DLD1 (cell line): Measurements from ENCODE around the gene ZMIZ1.

Source experiments
- in situ Hi-C: cut with HindIII; loops from 2 replicates; pipeline ENCODE4 v1.10.0; 2017; ENCODE audit warnings: low sequenced_read_pairs

Gene ZMIZ1

DNA sequence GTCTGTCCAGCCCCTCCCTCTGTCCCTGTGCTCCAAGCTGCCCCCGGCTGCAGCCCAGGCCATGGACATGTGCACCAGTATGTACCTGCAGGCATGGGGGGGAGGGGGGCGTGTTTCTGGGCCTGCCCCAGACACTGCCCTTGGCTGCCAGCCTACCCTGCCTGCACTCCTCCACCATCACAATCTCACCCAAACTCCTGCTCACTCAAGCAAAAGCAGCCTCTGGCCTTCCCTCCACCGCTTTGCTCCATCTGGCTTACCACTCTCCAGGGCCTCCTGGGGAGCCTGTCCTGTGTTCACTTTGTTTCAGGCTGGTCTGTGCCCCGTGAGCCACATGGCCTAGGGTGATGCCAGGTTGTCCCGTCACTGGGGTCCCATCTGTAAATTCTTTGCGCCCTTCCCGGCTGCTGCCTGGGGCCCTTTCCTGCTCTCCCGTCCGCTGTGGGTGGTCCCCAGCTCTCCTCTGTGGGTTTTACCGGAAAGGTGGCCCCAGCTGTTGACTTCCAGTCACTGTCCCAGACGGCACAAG is 245.2 kb downstream of the ZMIZ1 start:
- in situ Hi-C loops, result no loop called here

DNA sequence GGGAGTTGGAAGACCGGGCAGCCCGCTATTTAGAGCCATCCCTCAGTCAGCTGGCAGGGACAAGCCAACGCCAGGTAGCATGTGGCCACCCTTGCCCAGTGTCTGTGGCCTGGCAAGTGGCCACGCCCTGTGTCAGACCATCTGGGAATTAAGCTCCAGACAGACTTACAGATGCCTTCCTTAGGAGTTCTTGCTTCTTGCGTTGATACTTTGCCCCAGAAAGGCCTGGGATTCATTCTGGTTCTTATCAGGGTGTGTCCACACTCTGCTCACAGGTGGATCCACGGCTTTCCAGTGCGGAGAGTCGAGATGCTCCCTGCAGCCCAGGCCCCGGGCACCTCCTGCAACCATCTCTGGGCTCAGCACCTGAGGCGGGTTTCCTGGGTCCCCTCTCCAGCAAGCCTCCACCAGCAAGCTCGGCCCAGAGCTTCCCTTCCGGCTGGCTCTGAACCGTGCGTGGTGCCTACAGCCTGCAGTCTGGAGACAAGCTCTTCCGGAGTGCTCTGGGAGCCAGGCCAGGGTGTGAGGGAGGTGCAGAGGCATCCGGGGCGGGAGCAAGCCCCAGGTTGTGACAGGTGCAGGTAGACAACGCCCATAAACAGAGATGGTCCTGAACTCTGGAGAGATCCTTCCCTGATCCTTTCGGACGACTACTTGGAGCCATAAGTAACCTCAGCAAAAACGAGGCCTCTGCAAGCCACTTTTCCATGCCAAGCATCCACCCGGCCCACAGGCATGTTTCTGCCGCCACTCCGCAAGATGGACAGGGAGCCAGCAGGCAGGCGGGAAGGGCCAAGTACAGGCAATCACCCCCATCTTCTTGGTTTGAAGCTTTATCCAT is 246.2 kb downstream of the ZMIZ1 start:
- in situ Hi-C loops, result no loop called here

DNA sequence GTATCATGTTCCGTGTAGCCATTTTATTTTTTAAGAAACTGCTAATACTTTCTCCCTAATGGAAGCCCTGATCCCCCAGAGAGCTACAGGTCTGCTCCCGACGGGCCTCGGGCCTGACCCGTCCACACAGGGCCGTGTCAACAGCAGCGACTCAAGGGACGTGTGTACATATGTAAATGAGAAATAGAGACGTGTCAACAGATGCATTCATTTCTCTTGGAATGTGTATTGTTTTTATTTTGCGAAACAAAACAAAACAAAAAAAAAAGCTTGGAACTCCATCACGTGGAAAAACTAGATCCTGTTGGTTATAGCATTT is 246.8 kb downstream of the ZMIZ1 start:
- in situ Hi-C loops, result no loop called here

DNA sequence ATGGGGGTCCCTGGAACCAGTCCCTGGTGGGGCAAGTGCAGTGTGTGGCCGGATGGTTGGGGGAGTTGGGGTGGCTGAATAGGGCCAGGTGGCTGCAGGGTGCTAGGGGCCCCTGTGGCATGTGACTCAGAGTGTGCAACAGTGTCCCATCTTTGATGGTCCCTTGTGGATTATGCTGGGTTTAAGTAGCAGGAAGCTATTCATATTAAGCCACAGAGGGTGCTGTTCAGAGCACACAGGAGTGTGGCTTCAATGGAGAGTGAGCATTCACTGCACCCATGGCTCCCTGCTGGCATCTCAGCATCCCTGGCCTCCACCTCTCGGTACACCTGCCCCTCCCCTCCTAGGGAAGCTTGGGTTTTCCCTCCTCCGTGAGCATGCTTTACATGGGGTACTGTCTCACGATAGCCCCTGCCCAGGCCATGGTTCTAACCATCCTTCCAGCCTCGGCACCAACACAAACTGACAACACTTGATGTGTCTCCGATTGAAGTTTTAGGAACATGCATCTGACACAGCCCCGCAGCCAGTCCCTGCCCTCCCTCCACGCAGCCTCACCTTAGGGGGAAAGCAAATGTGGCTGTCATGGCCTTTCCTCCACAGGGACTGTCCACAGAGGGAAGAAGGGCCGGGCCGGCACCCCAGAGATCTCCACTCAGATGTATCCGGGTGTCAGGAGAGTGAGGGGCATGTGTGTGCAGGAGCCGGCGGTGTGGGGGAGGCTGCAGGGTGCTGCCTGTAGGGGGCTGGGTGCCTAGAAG is 248.1 kb downstream of the ZMIZ1 start:
- in situ Hi-C loops, result no loop called here

DNA sequence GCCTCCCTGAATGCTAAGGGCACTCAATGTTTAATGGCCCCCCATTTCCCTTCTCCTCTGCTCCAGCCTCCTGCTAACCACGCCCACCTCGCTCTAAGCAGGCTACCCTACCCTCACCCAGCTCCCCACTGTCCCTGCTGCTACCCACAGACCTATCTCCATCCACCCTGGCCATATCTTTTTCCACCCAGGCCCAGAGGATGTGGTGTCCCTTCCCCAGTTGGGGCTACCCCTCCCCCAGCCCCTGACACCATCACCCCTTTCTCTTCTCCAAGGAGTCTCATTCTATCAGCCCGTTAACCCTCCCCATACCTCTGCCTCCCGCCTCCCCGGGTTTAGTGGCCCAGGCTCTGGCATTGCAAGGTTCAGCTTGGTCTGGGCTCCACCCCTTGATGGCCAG is 249.6 kb downstream of the ZMIZ1 start:
- in situ Hi-C loops, result no loop called here

DNA sequence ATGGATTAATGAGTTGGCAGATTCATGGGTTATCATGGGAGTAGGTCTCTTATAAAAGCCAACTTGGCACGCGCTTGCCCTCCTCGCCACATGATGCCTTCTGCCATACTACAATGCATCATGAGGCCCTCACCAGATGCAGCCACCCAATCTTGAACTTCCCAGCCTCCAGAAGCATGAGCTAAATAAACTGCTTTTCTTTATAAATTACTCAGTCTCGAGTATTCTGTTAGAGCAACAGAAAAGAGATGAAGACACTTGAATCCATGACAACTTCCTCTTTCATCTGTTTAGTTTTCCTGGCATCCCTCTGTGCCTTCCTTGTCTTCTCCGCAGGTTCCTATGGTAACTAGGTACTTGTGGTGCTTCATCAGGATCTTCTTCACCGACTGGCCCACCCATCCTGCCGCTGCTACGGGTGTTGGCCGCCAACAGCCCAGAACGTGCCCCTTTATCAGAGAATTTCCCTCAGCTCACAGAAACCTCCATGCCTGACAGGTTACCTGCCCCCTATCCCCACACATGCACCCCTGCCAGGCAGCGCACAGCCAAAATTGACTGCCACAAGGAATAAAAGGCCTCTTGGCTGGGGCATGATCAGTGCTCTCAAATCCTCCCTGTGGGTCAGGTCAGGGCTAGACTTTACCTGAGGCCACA is 250.5 kb downstream of the ZMIZ1 start:
- in situ Hi-C loops, result no loop called here

DNA sequence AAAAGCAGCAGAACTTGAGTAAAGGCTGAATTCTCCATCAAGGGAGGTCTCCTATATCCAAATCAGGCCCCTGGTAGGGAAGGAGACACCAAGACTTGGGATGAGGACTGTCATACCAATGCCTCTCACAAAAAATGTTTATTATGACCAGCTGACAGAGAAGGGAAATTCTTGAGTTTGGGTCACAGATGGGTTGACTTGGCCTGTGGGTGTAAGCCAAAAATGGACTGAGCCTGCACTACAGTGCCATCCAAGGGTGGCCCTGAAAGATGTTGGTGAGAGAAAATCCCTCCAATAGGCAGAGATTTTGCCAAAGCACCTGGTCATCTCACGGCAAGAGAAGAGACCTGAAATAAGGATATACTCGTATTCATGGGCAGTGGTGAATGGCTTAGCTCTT is 251.6 kb downstream of the ZMIZ1 start:
- in situ Hi-C loops, result no loop called here

DNA sequence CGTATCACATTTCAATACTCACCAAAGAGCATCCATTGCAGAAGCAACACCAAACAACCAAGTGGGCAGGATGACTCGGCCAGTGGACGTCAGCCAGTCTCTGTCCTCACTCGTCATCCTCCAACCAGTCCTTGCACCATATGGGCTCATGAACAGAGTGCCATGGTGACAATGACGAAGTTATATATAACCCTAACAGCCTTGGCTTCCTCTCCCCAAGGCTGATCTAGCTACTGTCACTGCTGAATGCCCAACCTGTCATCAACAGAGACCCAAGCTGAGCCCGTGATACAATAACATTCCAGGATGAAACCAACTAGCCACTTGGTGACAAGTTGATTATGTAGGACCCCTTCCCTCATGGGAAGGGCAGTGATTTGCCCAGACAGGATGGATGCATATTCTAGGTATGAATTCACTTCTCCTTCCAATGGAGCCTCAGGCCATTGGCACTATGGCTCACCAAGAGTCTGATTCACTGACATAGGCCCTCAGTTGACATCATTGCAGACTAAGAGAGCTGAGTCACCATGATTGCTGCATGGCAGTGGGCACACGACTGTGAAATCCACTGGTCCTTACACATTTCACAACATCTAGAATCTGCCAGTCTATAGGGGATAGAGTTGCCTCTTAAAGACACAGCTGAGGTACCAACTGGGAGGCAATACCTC is 252.2 kb downstream of the ZMIZ1 start:
- in situ Hi-C loops, result no loop called here

DNA sequence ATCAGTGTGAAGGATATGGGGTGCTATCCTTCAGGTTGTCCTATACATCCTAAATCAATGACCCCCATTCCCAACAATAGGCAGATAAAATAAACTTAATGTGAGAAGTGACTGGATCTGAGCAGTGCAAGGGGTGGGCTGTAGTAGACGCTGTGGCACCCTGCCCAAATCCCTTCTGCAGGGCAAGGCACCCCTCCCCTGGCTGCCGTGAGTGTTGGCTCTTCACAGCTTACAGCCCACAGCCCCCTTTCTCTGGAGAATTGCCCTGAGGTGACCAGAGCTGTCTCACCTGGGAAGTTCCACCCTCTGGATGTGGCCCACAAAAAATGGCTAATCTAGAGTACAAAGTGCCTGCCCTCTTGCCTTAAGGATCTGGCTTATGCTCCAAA is 252.7 kb downstream of the ZMIZ1 start:
- in situ Hi-C loops, result no loop called here

DNA sequence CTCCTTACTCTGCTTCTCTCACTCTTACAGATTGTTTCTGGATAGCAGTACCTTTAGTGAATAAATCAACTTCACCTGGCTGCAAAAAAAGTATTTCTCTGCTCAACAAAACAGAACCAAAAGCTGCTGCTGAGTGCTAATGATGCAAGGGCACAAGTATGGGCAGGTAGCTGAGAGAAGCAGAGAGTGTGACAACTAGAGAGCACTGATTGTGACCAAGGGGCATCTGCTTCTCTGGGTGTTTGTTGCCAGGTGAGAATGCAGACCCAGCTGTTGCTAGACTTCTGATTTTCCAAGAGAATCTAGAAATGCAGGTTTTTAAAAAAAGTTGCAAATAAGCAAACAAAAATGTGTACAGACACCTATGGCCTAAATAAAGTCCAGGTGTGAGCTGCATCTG is 253.2 kb downstream of the ZMIZ1 start:
- in situ Hi-C loops, result no loop called here

DNA sequence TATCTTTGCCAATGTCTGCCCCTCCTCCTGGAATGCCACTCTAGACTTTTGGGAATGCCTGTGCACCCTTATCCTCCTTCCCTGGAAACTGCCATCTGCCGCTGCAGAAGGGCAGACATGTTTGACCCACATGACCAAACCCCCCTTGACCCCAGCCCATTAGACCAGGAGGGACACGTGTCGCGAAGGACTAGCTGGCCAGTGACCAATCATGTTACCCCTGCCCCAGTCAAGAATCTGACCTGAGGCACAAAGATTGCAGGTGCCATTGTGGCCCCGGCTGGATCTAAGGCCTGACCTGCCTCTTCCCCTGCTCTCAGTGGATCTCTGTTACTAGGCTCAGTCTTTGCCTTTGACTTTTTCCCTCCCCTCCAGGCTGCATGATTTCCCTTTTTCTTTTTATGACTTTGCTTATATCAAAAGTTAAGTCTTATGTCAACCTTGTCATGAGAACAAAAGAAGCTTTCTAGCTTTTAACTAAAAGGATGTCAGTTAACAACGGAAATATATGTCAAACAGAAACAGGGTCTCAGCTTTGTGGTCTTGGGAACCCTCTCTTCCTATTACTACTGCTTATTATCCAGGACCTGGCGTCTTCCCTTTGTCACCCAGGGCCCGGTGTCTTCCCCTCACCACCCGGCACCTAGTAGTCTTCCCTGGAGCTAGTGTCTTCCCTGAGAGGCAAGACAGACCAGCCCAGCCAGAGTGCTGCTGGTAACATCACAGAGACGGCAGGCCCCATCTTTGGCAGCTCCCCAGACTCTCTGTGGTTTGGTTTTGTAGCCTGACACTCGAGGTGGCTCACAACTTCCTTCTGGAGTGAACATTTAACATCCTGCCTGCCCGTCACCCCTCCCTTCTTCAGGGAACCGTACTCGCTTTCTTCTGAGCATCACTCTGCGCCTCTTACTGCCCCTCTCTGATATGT is 254.1 kb downstream of the ZMIZ1 start:
- in situ Hi-C loops, result no loop called here

DNA sequence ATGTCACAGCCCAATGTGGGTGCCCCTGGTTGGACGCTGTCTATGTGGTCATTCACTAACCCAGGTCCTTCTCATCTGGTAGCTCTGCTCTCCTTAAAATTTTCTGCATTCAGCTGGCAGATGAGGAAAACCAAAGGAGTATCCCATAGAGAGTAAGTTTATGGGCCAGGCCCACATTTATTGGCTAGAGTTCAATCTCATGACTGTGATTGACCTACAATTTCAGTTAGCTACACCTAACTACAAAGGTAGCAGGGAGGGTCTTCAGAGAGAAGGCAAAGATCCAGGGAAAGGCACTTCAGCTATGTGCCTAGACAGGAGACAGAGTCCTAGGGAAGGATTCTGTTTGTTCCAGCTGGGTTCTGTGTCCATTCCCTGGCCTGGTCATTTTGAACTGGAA is 254.8 kb downstream of the ZMIZ1 start:
- in situ Hi-C loops, result no loop called here

DNA sequence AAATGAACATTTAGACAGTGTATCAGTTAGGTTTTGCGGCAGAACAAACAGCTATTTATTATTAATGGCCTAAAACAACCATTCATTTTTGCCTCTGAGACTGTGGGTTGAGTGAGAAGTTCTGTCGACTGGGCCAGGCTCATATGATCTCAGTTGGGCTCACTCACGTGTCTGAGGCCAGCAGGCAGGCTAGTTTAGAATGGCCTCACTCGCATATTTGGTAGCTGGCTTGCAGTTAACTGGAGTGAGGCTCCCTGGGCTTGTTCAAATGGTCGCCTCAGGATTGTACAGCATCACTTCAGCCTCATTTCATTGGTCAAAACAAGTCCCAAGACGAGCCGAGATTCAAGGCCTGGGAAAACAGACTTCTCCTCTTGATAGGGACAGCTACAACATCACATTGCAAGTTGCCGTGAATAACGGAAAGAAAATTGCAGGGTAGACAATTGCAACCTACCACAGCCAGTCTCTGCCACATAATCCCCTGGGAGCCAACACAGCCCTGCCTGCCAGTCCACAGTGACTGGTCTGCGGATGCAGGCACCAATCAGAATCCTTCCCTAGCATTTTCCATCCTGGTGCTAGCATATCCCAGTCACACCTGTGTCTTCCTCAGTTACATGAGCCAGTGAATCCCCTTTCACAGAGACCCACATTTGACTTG is 255.4 kb downstream of the ZMIZ1 start:
- in situ Hi-C loops, result no loop called here

DNA sequence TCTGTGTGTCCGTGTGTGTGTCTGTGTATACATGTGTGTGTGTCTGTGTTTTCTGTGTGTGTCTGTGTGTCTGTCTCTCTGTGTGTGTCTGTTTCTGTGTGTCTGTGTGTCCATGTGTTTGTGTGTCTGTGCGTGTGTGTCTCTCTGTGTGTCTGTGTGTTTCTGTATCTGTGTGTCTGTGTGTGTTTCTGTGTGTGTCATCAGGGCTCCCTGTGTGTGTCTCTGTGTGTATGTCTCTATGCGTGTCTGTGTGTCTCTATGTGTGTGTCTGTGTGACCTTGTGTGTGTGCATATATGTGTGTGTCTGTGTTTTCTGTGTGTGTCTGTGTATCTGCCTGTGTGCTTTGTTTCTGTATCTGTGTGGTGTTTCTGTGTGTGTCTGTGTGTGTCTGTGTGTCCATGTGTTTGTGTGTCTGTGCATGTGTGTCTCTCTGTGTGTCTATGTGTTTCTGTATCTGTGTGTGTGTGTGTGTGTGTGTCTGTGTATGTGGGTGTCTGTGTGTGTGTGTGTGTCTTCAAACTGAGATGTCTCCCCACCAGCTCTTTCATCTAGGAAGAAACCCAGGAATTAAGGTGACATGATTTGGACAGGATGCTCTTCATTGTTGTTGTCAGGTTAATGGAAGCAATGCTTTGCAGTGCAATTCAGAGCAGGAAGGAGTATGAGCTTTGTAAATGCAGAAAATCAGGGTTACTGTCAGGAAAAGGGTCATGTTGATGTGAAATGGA is 257.8 kb downstream of the ZMIZ1 start:
- in situ Hi-C loops, result no loop called here

DNA sequence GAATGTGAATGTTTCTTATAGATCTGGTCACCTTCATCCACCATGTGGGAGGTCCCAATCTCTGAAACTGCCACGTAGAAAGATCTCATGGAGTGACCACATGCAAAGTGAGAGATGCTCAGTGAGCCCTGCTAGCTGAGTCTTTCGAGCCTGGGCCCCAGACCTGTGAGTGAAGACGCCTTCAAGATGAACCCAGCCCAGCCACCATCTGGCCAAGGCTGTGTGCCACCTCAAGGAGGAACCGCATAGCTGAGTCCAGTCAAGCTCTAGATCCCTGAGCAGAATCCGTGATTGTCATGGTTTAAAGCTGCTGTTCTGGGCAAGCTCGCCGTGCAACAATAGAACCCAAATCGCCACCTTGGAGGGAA is 258.3 kb downstream of the ZMIZ1 start:
- in situ Hi-C loops, result no loop called here

DNA sequence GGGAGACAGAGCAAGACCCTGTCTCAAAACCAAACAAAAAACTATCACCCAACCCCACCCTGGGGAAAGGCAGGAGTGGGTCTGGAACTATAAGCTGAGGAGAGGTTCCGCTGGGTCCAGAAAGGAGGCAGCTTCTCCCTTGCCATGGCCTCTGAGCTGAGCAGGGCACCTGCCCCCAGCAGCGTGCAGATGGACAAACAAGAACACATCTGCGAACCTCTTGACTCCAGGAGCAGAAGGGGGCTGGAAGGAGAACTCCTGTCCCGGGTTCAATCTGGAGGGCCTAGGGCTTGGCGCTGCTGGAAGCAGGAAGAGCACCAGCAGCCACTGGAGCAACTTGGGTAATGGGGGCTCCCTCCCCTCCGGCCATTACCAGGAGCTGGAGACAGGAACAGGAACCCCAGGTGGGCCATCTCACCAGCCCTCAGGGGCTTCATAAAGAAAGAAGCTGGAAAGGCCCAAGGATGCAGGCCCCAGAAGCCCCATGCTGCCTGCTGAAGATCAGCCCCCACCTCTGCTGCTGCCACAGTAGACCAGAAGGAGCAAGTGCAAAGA is 259.5 kb downstream of the ZMIZ1 start:
- in situ Hi-C loops, result no loop called here

DNA sequence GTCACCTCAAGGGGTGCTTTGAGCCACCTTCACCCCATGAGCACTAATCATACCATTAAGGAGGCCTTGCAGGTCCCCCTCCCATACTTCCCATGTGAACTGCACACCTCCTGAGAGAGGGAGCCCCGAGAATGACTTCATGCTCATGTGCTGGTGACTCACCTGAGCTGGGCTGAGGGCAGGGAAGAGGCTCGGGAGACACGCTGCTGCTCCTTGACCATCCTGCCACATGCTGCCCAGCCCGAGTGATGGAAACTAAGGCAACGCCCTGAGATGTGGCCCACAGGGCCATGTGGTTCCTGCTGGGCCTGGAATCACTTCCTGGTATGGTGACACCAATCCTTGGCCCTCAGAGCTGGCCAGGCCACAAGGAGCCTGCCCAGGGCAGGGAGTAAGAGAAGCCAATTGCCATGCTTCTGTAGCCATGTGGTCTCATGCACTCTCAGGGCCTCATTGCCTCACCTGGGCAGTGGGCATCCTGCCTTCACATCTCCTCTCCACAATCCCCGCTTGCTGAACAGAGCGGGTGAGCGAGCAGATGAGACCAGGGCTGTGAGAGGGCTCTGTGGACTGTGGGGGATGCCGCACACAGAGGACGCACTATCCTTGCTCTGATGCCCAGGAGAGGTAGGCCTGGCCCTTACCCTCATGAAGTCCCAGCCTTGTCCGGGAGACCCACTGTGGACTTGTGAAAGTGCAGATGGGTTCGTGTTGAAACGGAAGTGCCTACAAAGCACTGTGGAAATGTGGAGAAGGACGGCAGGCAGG is 260.2 kb downstream of the ZMIZ1 start:
- in situ Hi-C loops, result no loop called here

DNA sequence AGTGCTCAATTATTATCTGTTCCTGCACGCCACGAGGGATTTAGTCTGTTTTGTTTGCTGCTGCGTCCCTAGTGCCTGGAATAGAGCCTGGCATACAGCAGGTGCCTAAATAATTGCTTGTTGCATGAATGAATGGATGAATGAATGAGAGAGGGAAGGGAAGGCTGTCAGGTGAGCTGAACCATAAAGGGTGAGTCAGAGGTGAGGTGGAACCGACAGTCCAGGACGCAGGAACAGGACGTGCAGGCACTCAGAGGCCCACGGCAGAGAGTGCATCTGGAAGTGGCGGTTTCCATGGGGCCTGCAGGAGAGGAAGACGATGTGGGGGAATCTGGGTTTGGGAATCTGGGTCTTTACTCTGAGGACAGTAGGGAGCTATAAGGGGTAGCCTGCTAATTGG is 260.8 kb downstream of the ZMIZ1 start:
- in situ Hi-C loops, result no loop called here
